Endothelial cell of umbilical vein (primary cell): ENCODE measurements around the gene NLRP9. TPM values are rescaled to one million over a fixed set of nuclear protein-coding genes. Genes with fewer than 3 reads are reported as not detected.

ENCODE experiments used
- BruUV-seq: library from RNA; stranded (reverse); fragments of 400-500 nt; replicated peaks from 2 replicates; lab custom pipeline; 2021; lab: Mats Ljungman, UMichigan
- CTCF ChIA-PET: fragments of 300-600, 350-600 bp; sonication (Branson Sonifier 250); formaldehyde crosslinking; loops from one replicate; lab custom pipeline; 2021; ENCODE audit warnings: antibody characterized with exemption, inconsistent platforms; lab: Charles Lee
- POLR2A ChIA-PET: fragments of 300-600, 350-600 bp; sonication (Branson Sonifier 250); formaldehyde crosslinking; loops from one replicate; lab custom pipeline; 2021; ENCODE audit warnings: antibody characterized with exemption, inconsistent platforms; lab: Charles Lee
- DNase-seq: peaks from one replicate; pipeline ENCODE4 v3.0.0-alpha.2; 2011; ENCODE audit warnings: low read depth, low spot score
- FAIRE-seq: peaks from 2 replicates; lab custom pipeline; 2011; peaks lifted over from hg19 to GRCh38; lab: Jason Lieb, UNC
- H2AFZ ChIP-seq: 2 replicates; pipeline ENCODE4 v1.6.0; 2012; ENCODE audit warnings: low read depth, low read length, control low read depth, inconsistent platforms
- H3K27ac ChIP-seq: 2 replicates; pipeline ENCODE4 v1.5.1; 2011; ENCODE audit warnings: low read depth, mild to moderate bottlenecking, control low read depth, low read length, moderate library complexity; ENCODE audit not compliant: insufficient read depth
- H3K27me3 ChIP-seq, 2 experiments: 2 replicates each; pipeline versions ENCODE4 v1.6.0 to v1.6.1; 2011; ENCODE audit warnings: low read length in 2 of 2, mixed read lengths in 1 of 2; ENCODE audit not compliant: control insufficient read depth in 2 of 2, insufficient read depth in 2 of 2
- H3K36me3 ChIP-seq, 2 experiments: 2 replicates in 1 of 2; 3 replicates in 1 of 2; pipeline ENCODE4 v1.5.1; 2011; ENCODE audit warnings: low read length in 2 of 2, mild to moderate bottlenecking in 1 of 2, moderate library complexity in 1 of 2; ENCODE audit not compliant: control insufficient read depth in 2 of 2, insufficient read depth in 2 of 2; ENCODE audit errors: extremely low read depth in 1 of 2
- H3K4me1 ChIP-seq: 3 replicates; pipeline ENCODE4 v1.5.1; 2011; ENCODE audit warnings: mild to moderate bottlenecking, low read length; ENCODE audit not compliant: control insufficient read depth, insufficient read depth; ENCODE audit errors: extremely low read depth
- H3K4me2 ChIP-seq: 2 replicates; pipeline ENCODE4 v1.6.1; 2011; ENCODE audit warnings: low read length, control low read depth, mixed read lengths; ENCODE audit not compliant: insufficient read depth
- H3K4me3 ChIP-seq, 3 experiments: fragments of 200-600 bp in 1 of 3; sonication (generic), shearing (Covaris generic) in 1 of 3; replicated peaks in 1 of 3; 2 replicates each; pipeline ENCODE4 v1.5.1; 2011 to 2016; ENCODE audit warnings: control low read depth in 3 of 3, low read length in 3 of 3, mild to moderate bottlenecking in 2 of 3, inconsistent platforms in 1 of 3, low read depth in 1 of 3, moderate library complexity in 1 of 3; ENCODE audit not compliant: insufficient read depth in 1 of 3
- H3K79me2 ChIP-seq: 2 replicates; pipeline ENCODE4 v1.6.0; 2012; ENCODE audit warnings: low read length, inconsistent platforms; ENCODE audit not compliant: control insufficient read depth, insufficient read depth
- H3K9ac ChIP-seq: replicated peaks from 2 replicates; pipeline ENCODE3; 2011; ENCODE audit warnings: low read length, control low read depth; ENCODE audit not compliant: insufficient read depth; ENCODE audit errors: extremely low read depth
- H3K9me1 ChIP-seq: replicated peaks from 3 replicates; pipeline ENCODE4 v1.6.0; 2011; ENCODE audit warnings: mild to moderate bottlenecking, low read length; ENCODE audit not compliant: control insufficient read depth, insufficient read depth; ENCODE audit errors: extremely low read depth
- H3K9me3 ChIP-seq: replicated peaks from 2 replicates; pipeline ENCODE4 v1.5.1; 2012; ENCODE audit warnings: low read length, inconsistent platforms; ENCODE audit not compliant: control insufficient read depth, insufficient read depth
- H4K20me1 ChIP-seq: replicated peaks from 2 replicates; pipeline ENCODE3; 2011; ENCODE audit warnings: mild to moderate bottlenecking, low read length; ENCODE audit not compliant: control insufficient read depth, insufficient read depth; ENCODE audit errors: extremely low read depth
- EZH2 ChIP-seq: IDR thresholded peaks from 2 replicates; pipeline ENCODE4 v1.6.1; 2012; ENCODE audit warnings: borderline replicate concordance, low read depth, mild to moderate bottlenecking, moderate library complexity, low read length, inconsistent platforms; ENCODE audit not compliant: severe bottlenecking
- GATA2 ChIP-seq: IDR thresholded peaks from 2 replicates; pipeline ENCODE4 v1.7.0; 2011; ENCODE audit warnings: low read depth, mild to moderate bottlenecking, moderate library complexity, mixed read lengths, low read length; ENCODE audit not compliant: insufficient read length, insufficient read depth
- JUN ChIP-seq: IDR thresholded peaks from 2 replicates; pipeline ENCODE4 v1.6.1; 2011; ENCODE audit warnings: borderline replicate concordance, low read depth; ENCODE audit not compliant: insufficient read length, insufficient read depth
- MAX ChIP-seq: IDR thresholded peaks from 2 replicates; pipeline ENCODE4 v1.6.1; 2011; ENCODE audit not compliant: insufficient read depth, insufficient read length
- MYC ChIP-seq: IDR thresholded peaks from one replicate; pipeline ENCODE4 v1.6.1; 2011; ENCODE audit warnings: mild to moderate bottlenecking, low read depth, low read length
- POLR2A ChIP-seq: IDR thresholded peaks from 2 replicates; pipeline ENCODE4 v1.6.1; 2012; ENCODE audit warnings: low read depth, mild to moderate bottlenecking, control low read depth, low read length
- POLR2AphosphoS5 ChIP-seq: IDR thresholded peaks from 2 replicates; pipeline ENCODE4 v1.6.1; 2012; ENCODE audit warnings: low read depth, mild to moderate bottlenecking, control low read depth, low read length, moderate library complexity; ENCODE audit not compliant: insufficient read depth
- dilution Hi-C: fragments of 300-500 bp; cut with MboI; formaldehyde crosslinking; loops from one replicate; pipeline ENCODE4 v1.15.0; 2019; ENCODE audit warnings: low sequenced_read_pairs; ENCODE audit not compliant: extremely low pct_ligation_motif_present
- intact Hi-C: fragments of 100-400 bp; cut with micrococcal nuclease; formaldehyde crosslinking; loops from one replicate; pipeline ENCODE4 v1.10.0; 2022
- polyA plus RNA-seq, 4 experiments: library from polyadenylated mRNA; depleted of rRNA in 3 of 4; stranded (reverse) in 3 of 4; unstranded in 1 of 4; fragments of >200 nt; gene quantifications; 2 replicates each; pipeline versions ENCODE4 v1.2.1 to v1.2.3, GENCODE V29; 2011 to 2012; ENCODE audit warnings: missing spikeins in 1 of 4
- total RNA-seq: library from RNA; stranded (reverse); gene quantifications from 2 replicates; pipeline ENCODE4 v1.2.3, GENCODE V29; 2021
- TF ChIP-seq, protein P1 (sequence below), 2 donors: IDR thresholded peaks; 1 replicate in 1 of 2; 2 replicates in 1 of 2; pipeline ENCODE4 v1.5.1; 2011; ENCODE audit warnings: low read length in 2 of 2, mild to moderate bottlenecking in 2 of 2, moderate library complexity in 2 of 2, control low read depth in 1 of 2, inconsistent platforms in 1 of 2, low read depth in 1 of 2; ENCODE audit not compliant: insufficient read depth in 1 of 2; ENCODE audit errors: extremely low read depth in 1 of 2

NLRP9 gene
- total and polyA plus RNA-seq, 2 donors (not counting 3 experiments of a cell fraction or from before 2014, with no cell fraction given): not detected

DNA sequence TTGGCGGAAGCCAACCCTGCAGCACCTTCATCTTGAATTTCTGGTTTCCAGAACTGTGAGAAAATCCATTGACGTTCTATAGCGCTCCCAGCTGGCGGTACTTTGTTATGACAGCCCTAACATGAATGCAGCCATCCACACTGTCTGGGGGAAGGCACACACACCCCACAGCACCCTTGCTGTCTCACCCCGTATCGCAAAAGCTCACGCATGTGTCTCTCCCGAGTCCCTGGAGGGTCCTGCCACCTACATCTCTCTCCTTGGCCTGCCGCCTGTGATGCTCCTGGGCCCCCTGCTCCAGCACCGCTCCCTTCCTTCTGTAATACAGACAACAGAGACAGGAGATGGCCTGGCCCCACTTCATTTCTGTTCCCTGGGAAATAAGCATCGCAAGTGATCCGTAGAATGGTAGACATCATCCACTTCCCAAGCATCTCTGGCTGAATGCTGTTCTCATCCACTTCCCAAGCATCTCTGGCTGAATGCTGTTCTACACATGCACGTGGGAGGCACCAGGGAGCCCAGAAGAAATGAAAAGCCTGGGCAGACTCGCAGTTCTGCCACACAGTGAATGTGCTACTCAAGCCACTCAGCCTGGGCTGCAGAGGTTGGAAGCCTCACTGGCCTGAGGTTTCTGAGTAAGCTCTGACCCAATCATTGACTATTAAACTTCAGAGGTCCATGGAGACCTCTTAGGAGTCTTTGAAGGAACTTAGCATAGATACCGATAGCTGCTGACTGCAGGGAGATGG, 33.5 kb downstream of the NLRP9 start:
- intact Hi-C loops (loop anchor here (10.0 kb wide), 1 partner anchor 630 kb away; no protein-coding TSS in a partner anchor), dilution Hi-C loops (no loop called here)
- Histone ChIP-seq H3K9ac (no peak overlapping the region), H3K9me1 (no peaks in the 10 kb centered on the region), H3K27me3 (peaks cover 0 to 2% of the 10 kb centered on the region in 2 experiments), H2AFZ (no peak overlapping the region), H3K36me3 (peaks cover 0 to 7% of the 10 kb centered on the region in 2 experiments), H3K27ac (no peak overlapping the region), H3K4me2 (no peak overlapping the region), H3K4me1 (no peaks in the 10 kb centered on the region), H3K79me2 (no peaks in the 10 kb centered on the region), H3K4me3 (no peak overlapping the region), H4K20me1 (no peaks in the 10 kb centered on the region), H3K9me3 (no peaks in the 10 kb centered on the region)
- ChIA-PET POLR2A (no interaction called here), CTCF (interaction anchor here (1.4 to 1.7 kb wide), 2 partner anchors 72 to 629 kb away, joined by 6 to 8 read pairs; no protein-coding TSS in a partner anchor)
- no peak for TF ChIP-seq MAX
- no peak for TF ChIP-seq GATA2
- TF ChIP-seq POLR2AphosphoS5: no peak
- no peak for TF ChIP-seq JUN
- TF ChIP-seq MYC: no peak
- TF ChIP-seq, protein P1, sequence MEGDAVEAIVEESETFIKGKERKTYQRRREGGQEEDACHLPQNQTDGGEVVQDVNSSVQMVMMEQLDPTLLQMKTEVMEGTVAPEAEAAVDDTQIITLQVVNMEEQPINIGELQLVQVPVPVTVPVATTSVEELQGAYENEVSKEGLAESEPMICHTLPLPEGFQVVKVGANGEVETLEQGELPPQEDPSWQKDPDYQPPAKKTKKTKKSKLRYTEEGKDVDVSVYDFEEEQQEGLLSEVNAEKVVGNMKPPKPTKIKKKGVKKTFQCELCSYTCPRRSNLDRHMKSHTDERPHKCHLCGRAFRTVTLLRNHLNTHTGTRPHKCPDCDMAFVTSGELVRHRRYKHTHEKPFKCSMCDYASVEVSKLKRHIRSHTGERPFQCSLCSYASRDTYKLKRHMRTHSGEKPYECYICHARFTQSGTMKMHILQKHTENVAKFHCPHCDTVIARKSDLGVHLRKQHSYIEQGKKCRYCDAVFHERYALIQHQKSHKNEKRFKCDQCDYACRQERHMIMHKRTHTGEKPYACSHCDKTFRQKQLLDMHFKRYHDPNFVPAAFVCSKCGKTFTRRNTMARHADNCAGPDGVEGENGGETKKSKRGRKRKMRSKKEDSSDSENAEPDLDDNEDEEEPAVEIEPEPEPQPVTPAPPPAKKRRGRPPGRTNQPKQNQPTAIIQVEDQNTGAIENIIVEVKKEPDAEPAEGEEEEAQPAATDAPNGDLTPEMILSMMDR (IDR thresholded peaks at IDR 0.05; ENCODE audit: extremely low read depth in 1 of 2, insufficient read depth in 1 of 2, low read depth in 1 of 2, low read length in 2 of 2): peak in 1 of 2 donors; percentile 13
- TF ChIP-seq POLR2A: no peak
- no peak for TF ChIP-seq EZH2
- FAIRE-seq (no peak), DNase-seq (no peak)
- BruUV-seq: no TSS peak
